K562 (cell line): ENCODE results near the gene CRYZ. TPM values are rescaled to one million over a fixed set of nuclear protein-coding genes. Genes with fewer than 3 reads are reported as not detected.
"Not testable (repeated sequence)": the region's sequence is repeated elsewhere in the genome, so short reads cannot be mapped to it uniquely, and the experiment has no call there.

ENCODE experiments used
- ATAC-seq: fragments of 200-7000 bp; cut with Tn5 transposase; 3 replicates; pipeline ENCODE4 v1.9.1; 2020; ENCODE audit warnings: moderate library complexity
- BruUV-seq: library from RNA; stranded (reverse); fragments of 400-500 nt; replicated peaks from 2 replicates; lab custom pipeline; 2021; lab: Mats Ljungman, UMichigan
- CTCF ChIA-PET: fragments of 300-600 bp; formaldehyde crosslinking; extraction: SDS; loops from one replicate; lab custom pipeline; 2021; ENCODE audit warnings: low intra/inter-chr PET ratio; lab: Yijun Ruan, JAX
- POLR2A ChIA-PET: fragments of 300-600, 350-650 bp; sonication (Branson Sonifier 250); formaldehyde crosslinking; extraction: SDS; loops from one replicate; lab custom pipeline; 2021; ENCODE audit warnings: antibody characterized with exemption, inconsistent platforms; lab: Yijun Ruan, JAX
- DNase-seq, 4 experiments: peaks; one replicate each; pipeline versions ENCODE4 v3.0.0 to v3.0.0-alpha.2; 2011 to 2018; ENCODE audit warnings: low spot score in 3 of 4, mixed read lengths in 3 of 4; ENCODE audit errors: extremely low read depth in 1 of 4
- FAIRE-seq: peaks from 2 replicates; lab custom pipeline; 2011; peaks lifted over from hg19 to GRCh38; lab: Jason Lieb, UNC
- H2AFZ ChIP-seq: 2 replicates; pipeline ENCODE4 v1.6.0; 2011; ENCODE audit warnings: low read depth, low read length, control low read depth, inconsistent platforms
- H3K27ac ChIP-seq: fragments of 200-600 bp; 3 replicates; pipeline ENCODE4 v1.8.0; 2011; ENCODE audit warnings: low read depth, mild to moderate bottlenecking, control low read depth, inconsistent platforms, low read length, moderate library complexity, mixed read lengths; ENCODE audit errors: extremely low read depth
- H3K27me3 ChIP-seq, 2 experiments: fragments of 300-600 bp in 1 of 2; 2 replicates in 1 of 2; 3 replicates in 1 of 2; pipeline versions ENCODE4 v1.6.0 to v1.8.0; 2011; ENCODE audit warnings: inconsistent platforms in 2 of 2, low read length in 2 of 2, mild to moderate bottlenecking in 1 of 2, mixed read lengths in 1 of 2, moderate library complexity in 1 of 2; ENCODE audit not compliant: control insufficient read depth in 2 of 2, insufficient read depth in 2 of 2
- H3K36me3 ChIP-seq: fragments of 300-600 bp; 3 replicates; pipeline ENCODE4 v1.8.0; 2011; ENCODE audit warnings: mild to moderate bottlenecking, low read length, inconsistent platforms; ENCODE audit not compliant: control insufficient read depth, insufficient read depth
- H3K4me1 ChIP-seq, 2 experiments: fragments of 200-600 bp in 1 of 2; replicated peaks in 1 of 2; 2 replicates in 1 of 2; 3 replicates in 1 of 2; pipeline versions ENCODE4 v1.5.1 to v1.8.0; 2011; ENCODE audit warnings: inconsistent platforms in 2 of 2, low read length in 2 of 2, mild to moderate bottlenecking in 1 of 2, mixed read lengths in 1 of 2, moderate library complexity in 1 of 2; ENCODE audit not compliant: control insufficient read depth in 2 of 2, insufficient read depth in 2 of 2
- H3K4me2 ChIP-seq: 2 replicates; pipeline ENCODE4 v1.6.1; 2011; ENCODE audit warnings: low read length, control low read depth, inconsistent platforms, mixed read lengths; ENCODE audit not compliant: insufficient read depth
- H3K4me3 ChIP-seq: fragments of 200-600 bp; sonication (generic), shearing (Covaris generic); 2 replicates; pipeline ENCODE4 v1.5.1; 2016; ENCODE audit warnings: control low read depth, inconsistent platforms
- H3K79me2 ChIP-seq: fragments of 200-600 bp; 3 replicates; pipeline ENCODE4 v1.8.0; 2011; ENCODE audit warnings: low read length, inconsistent platforms; ENCODE audit not compliant: control insufficient read depth, insufficient read depth
- H3K9ac ChIP-seq, 2 experiments: 2 replicates each; pipeline versions ENCODE4 v1.6.0 to v1.6.1; 2011; ENCODE audit warnings: low read depth in 2 of 2, low read length in 2 of 2, control low read depth in 1 of 2, inconsistent platforms in 1 of 2, mild to moderate bottlenecking in 1 of 2, mixed read lengths in 1 of 2; ENCODE audit not compliant: insufficient read depth in 1 of 2
- H3K9me1 ChIP-seq: one replicate; pipeline ENCODE4 v1.6.0; 2011; ENCODE audit warnings: inconsistent platforms, mild to moderate bottlenecking, low read length, moderate library complexity; ENCODE audit not compliant: control insufficient read depth, insufficient read depth
- H3K9me3 ChIP-seq: replicated peaks from 2 replicates; pipeline ENCODE4 v1.5.1; 2011; ENCODE audit warnings: low read depth, low read length, inconsistent platforms; ENCODE audit not compliant: control insufficient read depth, insufficient read depth
- H4K20me1 ChIP-seq: replicated peaks from 2 replicates; pipeline ENCODE4 v1.6.1; 2011; ENCODE audit warnings: low read length, inconsistent platforms, mixed read lengths; ENCODE audit not compliant: control insufficient read depth, insufficient read depth
- ASH1L ChIP-seq: fragments of 450-650 bp; IDR thresholded peaks from 2 replicates; pipeline ENCODE4 v1.6.1; 2018; ENCODE audit warnings: borderline replicate concordance, mild to moderate bottlenecking, low read depth; ENCODE audit not compliant: partially characterized antibody
- MBD2 ChIP-seq: sonication (generic); IDR thresholded peaks from 2 replicates; pipeline ENCODE4 v1.6.1; 2016; ENCODE audit warnings: low read depth, borderline replicate concordance
- NFYB ChIP-seq: IDR thresholded peaks from 2 replicates; pipeline ENCODE4 v1.6.1; 2011; ENCODE audit warnings: mild to moderate bottlenecking, moderate library complexity; ENCODE audit not compliant: insufficient read length; ENCODE audit errors: extremely low read depth
- RBM25 ChIP-seq: fragments of 200-400 bp; formaldehyde crosslinking; IDR thresholded peaks from 2 replicates; pipeline ENCODE4 v1.6.1; 2018; ENCODE audit warnings: low read length, low read depth, moderate library complexity; ENCODE audit not compliant: severe bottlenecking
- ZBTB33 ChIP-seq: sonication (generic); formaldehyde crosslinking; IDR thresholded peaks from 2 replicates; pipeline ENCODE4 v1.8.1; 2023; ENCODE audit warnings: mild to moderate bottlenecking, missing genetic modification reagents
- WGBS: fragments of 100-300 bp; shearing (Covaris generic); methylation state at CpG from one replicate; pipeline ENCODE4 v1.1.6; 2016; ENCODE audit warnings: low coverage, mixed read lengths; ENCODE audit not compliant: insufficient coverage; ENCODE audit errors: missing lambda C conversion rate; 5-methylcytosine and 5-hydroxymethylcytosine counted together
- in situ Hi-C: fragments of 300-500 bp; cut with MboI; formaldehyde crosslinking; loops from 4 replicates; pipeline ENCODE4 v1.15.0; 2018; ENCODE audit warnings: inconsistent platforms, mixed read lengths
- intact Hi-C: fragments of 100-400 bp; cut with micrococcal nuclease; formaldehyde crosslinking; loops from 2 replicates; pipeline ENCODE4 v1.14.2; 2022
- polyA plus RNA-seq, 8 experiments: library from polyadenylated mRNA; depleted of rRNA in 4 of 8; stranded (reverse) in 5 of 8; unstranded in 3 of 8; fragments of >200 nt; fragmentation: Nextera tagmentation in 2 of 8; fragmentation: Illumina TruSeq in 1 of 8; extraction: Ambion mirVana in 2 of 8; extraction: Trizol in 1 of 8; gene quantifications; 2 replicates each; pipeline versions ENCODE4 v1.2.1 to v1.2.3, GENCODE V29; 2011 to 2014; ENCODE audit warnings: inconsistent platforms in 1 of 8, missing spikeins in 1 of 8
- total RNA-seq, 7 experiments: library from RNA; depleted of rRNA in 6 of 7; stranded (reverse); fragments of >200 nt in 6 of 7; fragmentation: Illumina TruSeq in 2 of 7; extraction: Trizol in 2 of 7; gene quantifications; 2 replicates each; pipeline versions ENCODE4 v1.2.1 to v1.2.3, GENCODE V29; 2011 to 2021; ENCODE audit warnings: low replicate concordance in 1 of 7

The CRYZ gene
- total and polyA plus RNA-seq, 9 of the 15 experiments (the other 6 are each of a cell fraction or from before 2014, with no cell fraction given) = 51.7 to 179 (median 81.4) TPM

GRCh38 chr1:74745247-74745646 is 12.4 kb upstream of the CRYZ start:
- H3K9me1 ChIP-seq, in situ Hi-C loops, H3K27ac ChIP-seq, H3K9ac ChIP-seq, ATAC-seq, BruUV-seq, H3K9me3 ChIP-seq, H3K79me2 ChIP-seq, H2AFZ ChIP-seq, intact Hi-C loops, H3K4me2 ChIP-seq, H4K20me1 ChIP-seq, DNase-seq, H3K27me3 ChIP-seq, FAIRE-seq, H3K4me1 ChIP-seq, H3K4me3 ChIP-seq, CTCF ChIA-PET: not testable (repeated sequence)
- H3K36me3 ChIP-seq = peaks cover 74% of the 10 kb centered on the region; the same call in 2 of the 3 replicates
- POLR2A ChIA-PET = interaction anchor here (0.8 kb wide), 1 partner anchor 13 kb away, joined by 3 read pairs; the partner anchor contains the start of genes CRYZ and TYW3
- peak; percentile 63 for TF ChIP-seq ASH1L
- TF ChIP-seq RBM25 = peak; percentile 45
- peak; percentile 73 for TF ChIP-seq NFYB
- peak; percentile 34; the same call in 1 of the 2 replicates for TF ChIP-seq MBD2
- WGBS = 91% methylated on average over 6 of the region's 6 CpGs

- H3K9me3 ChIP-seq, H3K79me2 ChIP-seq, intact Hi-C loops, H3K9me1 ChIP-seq, H4K20me1 ChIP-seq, CTCF ChIA-PET, ATAC-seq, H2AFZ ChIP-seq, BruUV-seq, H3K9ac ChIP-seq, H3K4me1 ChIP-seq, H3K4me2 ChIP-seq, FAIRE-seq, H3K4me3 ChIP-seq, DNase-seq, H3K27me3 ChIP-seq, H3K27ac ChIP-seq, in situ Hi-C loops: not testable (repeated sequence)
- H3K36me3 ChIP-seq = peaks cover 84% of the 10 kb centered on the region
- WGBS = 96% methylated on average over 10 of the region's 13 CpGs
- POLR2A ChIA-PET = interaction anchor here (0.7 kb wide), 1 partner anchor 395 kb away, joined by 3 read pairs; no protein-coding TSS in a partner anchor
- TF ChIP-seq RBM25 = peak; percentile 36
- TF ChIP-seq ZBTB33 (CRISPR knock-in tag) = 0 out of 2 replicates have a peak, but pooled peaks have one; percentile 32
- peak; percentile 90 for TF ChIP-seq NFYB
Measured at GRCh38 chr1:74740307-74740980, 7.6 kb upstream of the CRYZ start.
